ENCODE data around the gene CC2D2B.
"Not testable (repeated sequence)": the region's sequence is repeated elsewhere in the genome, so short reads cannot be mapped to it uniquely, and the experiment has no call there.

Gene CC2D2B

DNA sequence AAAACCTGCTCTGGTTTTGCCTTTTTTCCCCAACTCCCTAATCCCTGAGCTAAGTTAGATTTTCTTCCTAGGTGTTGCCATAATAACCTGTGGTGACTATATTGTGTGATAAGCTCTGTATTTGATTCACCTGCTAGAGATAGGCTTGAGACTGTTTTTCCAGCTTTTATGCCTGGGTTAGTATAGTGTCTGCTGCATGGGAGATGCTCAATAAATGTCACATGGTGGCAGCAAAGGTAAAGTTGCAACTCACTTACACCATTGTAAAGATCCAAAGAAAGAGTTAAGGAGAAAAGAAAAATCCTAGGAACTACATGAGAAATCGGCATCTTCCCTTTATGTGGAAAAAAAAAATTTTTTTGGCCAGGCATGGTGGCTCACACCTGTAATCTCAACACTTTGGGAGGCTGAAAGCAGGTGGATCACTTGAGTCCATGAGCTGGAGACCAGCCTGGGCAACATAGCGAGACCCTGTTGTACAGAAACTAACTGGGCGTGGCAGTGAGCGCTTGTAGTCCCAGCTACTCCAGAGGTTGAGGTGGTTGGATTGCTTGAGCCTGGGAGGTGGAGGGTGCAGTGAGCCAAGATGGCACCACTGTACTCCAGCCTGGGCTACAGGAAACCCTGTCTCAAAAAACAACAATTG is 139.4 kb downstream of the CC2D2B start:
- no peak overlapping the region for H3K4me3 ChIP-seq (ENCODE audit: low read depth, low read length)
- H3K36me3 ChIP-seq (ENCODE audit: insufficient read depth, low read length): no peaks in the 10 kb centered on the region; the same call in 1 of the 2 replicates
- no peaks in the 10 kb centered on the region for H3K27me3 ChIP-seq (ENCODE audit: insufficient read depth, low read length)
- H2AFZ ChIP-seq (ENCODE audit: low read length, unreplicated experiment): no peak overlapping the region
- no peak overlapping the region for H3K27ac ChIP-seq (ENCODE audit: low read depth, low read length)
- peaks cover 60% of the 10 kb centered on the region for H3K79me2 ChIP-seq (ENCODE audit: control insufficient read depth, insufficient read depth, low read length, unreplicated experiment)
- peaks cover 5% of the 10 kb centered on the region for H3K4me1 ChIP-seq (ENCODE audit: control insufficient read depth, insufficient read depth, low read length, unreplicated experiment)

DNA sequence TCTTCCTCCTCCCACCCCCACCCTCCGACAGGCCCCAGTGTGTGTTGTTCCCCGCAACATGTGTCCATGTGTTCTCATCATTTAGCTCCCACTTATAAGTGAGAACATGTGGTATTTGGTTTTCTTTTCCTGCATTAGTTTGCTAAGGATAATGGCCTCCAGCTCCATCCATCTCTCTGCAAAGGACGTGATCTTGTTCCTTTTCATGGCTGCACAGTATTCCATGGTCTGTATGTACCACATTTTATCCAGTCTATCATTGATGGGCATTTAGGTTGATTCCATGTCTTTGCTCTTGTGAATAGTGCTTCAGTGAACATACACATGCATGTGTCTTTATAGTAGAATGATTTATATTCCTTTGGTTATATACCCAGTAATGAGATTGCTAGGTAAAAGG is 140.2 kb downstream of the CC2D2B start:
- not testable (repeated sequence) for H3K4me1 ChIP-seq (ENCODE audit: control insufficient read depth, insufficient read depth, low read length, unreplicated experiment); H3K4me3 ChIP-seq (ENCODE audit: low read depth, low read length); H3K36me3 ChIP-seq (ENCODE audit: insufficient read depth, low read length); H2AFZ ChIP-seq (ENCODE audit: low read length, unreplicated experiment); H3K27me3 ChIP-seq (ENCODE audit: insufficient read depth, low read length); H3K27ac ChIP-seq (ENCODE audit: low read depth, low read length)
- H3K79me2 ChIP-seq (ENCODE audit: control insufficient read depth, insufficient read depth, low read length, unreplicated experiment): peaks cover 65% of the 10 kb centered on the region

DNA sequence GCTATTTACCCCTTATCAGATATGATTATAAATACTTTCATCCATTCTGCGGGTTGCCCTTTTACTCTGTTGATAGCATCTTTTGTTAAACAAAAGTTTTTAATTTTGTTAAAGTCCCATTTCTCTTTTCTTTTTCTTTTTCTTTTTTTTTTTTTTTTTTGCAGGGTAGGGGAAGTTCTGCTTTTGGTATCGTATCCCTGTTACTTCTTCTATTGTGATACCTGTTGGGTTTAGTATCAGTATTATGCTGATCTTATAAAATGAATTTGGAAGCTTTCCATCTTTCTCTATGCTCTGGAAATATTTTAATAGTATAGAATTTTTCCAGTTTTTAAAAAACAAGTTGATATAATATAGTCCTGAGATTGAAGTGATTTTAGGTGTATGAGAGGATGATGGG is 141.6 kb downstream of the CC2D2B start:
- no peak overlapping the region for H2AFZ ChIP-seq (ENCODE audit: low read length, unreplicated experiment)
- H3K79me2 ChIP-seq (ENCODE audit: control insufficient read depth, insufficient read depth, low read length, unreplicated experiment): peaks cover 61% of the 10 kb centered on the region
- H3K27me3 ChIP-seq (ENCODE audit: insufficient read depth, low read length): no peaks in the 10 kb centered on the region
- H3K4me1 ChIP-seq (ENCODE audit: control insufficient read depth, insufficient read depth, low read length, unreplicated experiment): no peaks in the 10 kb centered on the region
- H3K36me3 ChIP-seq (ENCODE audit: insufficient read depth, low read length): no peaks in the 10 kb centered on the region; the same call in 1 of the 2 replicates
- no peak overlapping the region for H3K27ac ChIP-seq (ENCODE audit: low read depth, low read length)
- H3K4me3 ChIP-seq (ENCODE audit: low read depth, low read length): no peak overlapping the region

DNA sequence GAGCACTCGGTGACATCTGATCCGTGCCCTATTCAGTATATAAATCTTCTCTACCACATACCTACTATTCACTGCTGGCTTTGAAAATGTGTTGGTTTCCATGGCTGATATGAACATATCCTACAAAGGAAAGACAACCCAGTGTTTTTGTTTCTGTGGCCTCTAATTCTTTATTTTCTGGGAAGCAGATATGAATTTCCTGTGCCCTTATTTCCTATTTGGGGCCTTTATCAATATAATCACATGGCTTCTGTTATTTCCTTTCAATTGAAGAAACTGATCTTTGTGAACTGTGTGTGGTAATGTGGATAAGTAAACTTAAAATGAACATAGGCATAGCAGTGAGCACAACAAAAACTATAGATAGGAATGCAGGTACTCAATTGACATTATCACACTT is 146.2 kb downstream of the CC2D2B start:
- H3K36me3 ChIP-seq (ENCODE audit: insufficient read depth, low read length): peaks cover 6% of the 10 kb centered on the region
- no peak overlapping the region for H2AFZ ChIP-seq (ENCODE audit: low read length, unreplicated experiment)
- H3K27ac ChIP-seq (ENCODE audit: low read depth, low read length): no peak overlapping the region
- H3K4me3 ChIP-seq (ENCODE audit: low read depth, low read length): no peak overlapping the region
- peaks cover 20% of the 10 kb centered on the region for H3K79me2 ChIP-seq (ENCODE audit: control insufficient read depth, insufficient read depth, low read length, unreplicated experiment)
- H3K4me1 ChIP-seq (ENCODE audit: control insufficient read depth, insufficient read depth, low read length, unreplicated experiment): no peaks in the 10 kb centered on the region
- no peaks in the 10 kb centered on the region for H3K27me3 ChIP-seq (ENCODE audit: insufficient read depth, low read length)

DNA sequence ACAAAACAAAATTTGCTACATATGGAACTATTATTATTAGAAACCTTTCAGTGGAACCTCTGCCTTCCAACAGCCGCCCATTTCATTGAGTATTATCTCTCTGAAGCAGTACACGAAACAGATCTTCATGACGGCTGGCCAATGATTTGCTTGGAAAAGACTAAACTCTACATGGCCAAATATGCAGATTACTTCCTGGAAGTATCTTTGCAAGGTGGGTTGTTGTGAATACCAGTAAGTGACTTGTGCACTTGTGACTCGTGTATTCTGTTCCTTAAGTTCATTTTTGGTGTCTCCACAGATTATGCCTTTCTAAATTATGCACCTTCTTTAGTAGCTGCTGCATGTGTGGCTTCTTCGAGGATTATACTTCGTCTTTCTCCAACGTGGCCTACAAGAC is 149.0 kb downstream of the CC2D2B start:
- peaks cover 11% of the 10 kb centered on the region for H3K79me2 ChIP-seq (ENCODE audit: control insufficient read depth, insufficient read depth, low read length, unreplicated experiment)
- H3K27ac ChIP-seq (ENCODE audit: low read depth, low read length): no peak overlapping the region
- no peak overlapping the region for H3K4me3 ChIP-seq (ENCODE audit: low read depth, low read length)
- peaks cover 11% of the 10 kb centered on the region for H3K36me3 ChIP-seq (ENCODE audit: insufficient read depth, low read length)
- no peaks in the 10 kb centered on the region for H3K4me1 ChIP-seq (ENCODE audit: control insufficient read depth, insufficient read depth, low read length, unreplicated experiment)
- H3K27me3 ChIP-seq (ENCODE audit: insufficient read depth, low read length): no peaks in the 10 kb centered on the region
- H2AFZ ChIP-seq (ENCODE audit: low read length, unreplicated experiment): no peak overlapping the region

DNA sequence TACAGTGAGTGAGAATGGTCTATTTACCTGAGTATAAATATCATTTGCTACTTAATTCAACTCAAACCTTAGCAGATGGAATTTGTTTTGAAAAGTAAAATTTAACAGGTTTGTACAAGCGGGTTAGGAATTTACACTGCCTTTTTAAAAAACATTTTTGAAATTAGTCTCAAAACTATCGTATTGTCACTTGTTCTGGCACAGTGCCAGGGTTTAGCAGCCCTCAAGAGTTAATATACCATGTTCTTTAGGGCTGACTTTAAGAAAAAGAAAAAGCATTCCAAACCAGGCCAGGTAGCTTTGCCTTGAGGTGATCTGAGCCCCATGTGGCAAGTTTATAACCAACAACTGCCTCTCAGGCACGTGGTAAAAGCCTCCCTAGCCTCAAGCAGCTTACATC is 153.5 kb downstream of the CC2D2B start:
- Histone ChIP-seq H3K4me3 (ENCODE audit: low read depth, low read length) (no peak overlapping the region), H3K27me3 (ENCODE audit: insufficient read depth, low read length) (no peaks in the 10 kb centered on the region), H3K27ac (ENCODE audit: low read depth, low read length) (no peak overlapping the region), H3K4me1 (ENCODE audit: control insufficient read depth, insufficient read depth, low read length, unreplicated experiment) (no peaks in the 10 kb centered on the region), H3K36me3 (ENCODE audit: insufficient read depth, low read length) (peaks cover 11% of the 10 kb centered on the region), H2AFZ (ENCODE audit: low read length, unreplicated experiment) (no peak overlapping the region), H3K79me2 (ENCODE audit: control insufficient read depth, insufficient read depth, low read length, unreplicated experiment) (no peaks in the 10 kb centered on the region)

DNA sequence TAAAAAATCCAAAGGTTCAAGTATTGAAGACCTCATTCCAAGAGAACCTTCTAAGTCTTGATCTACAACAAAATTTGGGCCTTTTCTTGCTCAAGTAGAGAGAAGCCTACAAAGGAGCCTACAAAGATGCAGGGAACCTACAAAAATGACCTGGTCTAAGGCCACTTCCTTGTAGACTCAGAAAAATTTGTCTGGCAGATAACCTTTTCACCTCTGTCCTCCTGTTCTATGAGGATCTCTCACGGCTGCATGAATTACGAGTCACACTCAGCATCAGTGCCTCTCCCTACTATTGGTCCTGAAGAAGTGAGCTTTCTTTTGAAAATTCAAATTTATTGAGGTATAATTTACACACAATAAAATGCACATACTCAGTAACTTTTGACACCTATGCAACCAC is 164.9 kb downstream of the CC2D2B start:
- Histone ChIP-seq H3K36me3 (ENCODE audit: insufficient read depth, low read length) (no peaks in the 10 kb centered on the region), H3K27ac (ENCODE audit: low read depth, low read length) (no peak overlapping the region), H3K79me2 (ENCODE audit: control insufficient read depth, insufficient read depth, low read length, unreplicated experiment) (no peaks in the 10 kb centered on the region), H3K4me1 (ENCODE audit: control insufficient read depth, insufficient read depth, low read length, unreplicated experiment) (peaks cover 18% of the 10 kb centered on the region), H3K27me3 (ENCODE audit: insufficient read depth, low read length) (no peaks in the 10 kb centered on the region), H3K4me3 (ENCODE audit: low read depth, low read length) (no peak overlapping the region), H2AFZ (ENCODE audit: low read length, unreplicated experiment) (no peak overlapping the region)

DNA sequence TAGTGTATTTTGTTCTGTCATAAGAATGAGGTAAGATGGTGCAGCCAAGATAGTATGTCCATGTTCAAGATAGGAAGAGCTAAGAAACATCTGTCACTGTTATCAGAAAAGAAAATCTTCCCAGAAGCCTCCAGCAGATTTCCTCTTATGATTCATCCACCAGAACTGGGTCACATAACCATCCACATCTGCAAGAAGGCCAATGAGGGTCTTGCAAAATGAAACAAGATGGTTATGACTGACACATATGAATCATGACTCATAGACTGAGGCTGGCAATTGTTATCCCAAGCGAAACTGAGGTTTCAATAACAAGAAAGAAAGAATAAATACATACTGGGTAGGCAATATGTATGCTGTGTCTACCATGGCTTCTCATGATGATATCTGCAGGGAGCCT is 165.9 kb downstream of the CC2D2B start:
- H3K27me3 ChIP-seq (ENCODE audit: insufficient read depth, low read length): no peaks in the 10 kb centered on the region
- no peak overlapping the region for H3K4me3 ChIP-seq (ENCODE audit: low read depth, low read length)
- H3K27ac ChIP-seq (ENCODE audit: low read depth, low read length): no peak overlapping the region
- H3K79me2 ChIP-seq (ENCODE audit: control insufficient read depth, insufficient read depth, low read length, unreplicated experiment): no peaks in the 10 kb centered on the region
- H3K36me3 ChIP-seq (ENCODE audit: insufficient read depth, low read length): no peaks in the 10 kb centered on the region
- no peak overlapping the region for H2AFZ ChIP-seq (ENCODE audit: low read length, unreplicated experiment)
- H3K4me1 ChIP-seq (ENCODE audit: control insufficient read depth, insufficient read depth, low read length, unreplicated experiment): peaks cover 18% of the 10 kb centered on the region

DNA sequence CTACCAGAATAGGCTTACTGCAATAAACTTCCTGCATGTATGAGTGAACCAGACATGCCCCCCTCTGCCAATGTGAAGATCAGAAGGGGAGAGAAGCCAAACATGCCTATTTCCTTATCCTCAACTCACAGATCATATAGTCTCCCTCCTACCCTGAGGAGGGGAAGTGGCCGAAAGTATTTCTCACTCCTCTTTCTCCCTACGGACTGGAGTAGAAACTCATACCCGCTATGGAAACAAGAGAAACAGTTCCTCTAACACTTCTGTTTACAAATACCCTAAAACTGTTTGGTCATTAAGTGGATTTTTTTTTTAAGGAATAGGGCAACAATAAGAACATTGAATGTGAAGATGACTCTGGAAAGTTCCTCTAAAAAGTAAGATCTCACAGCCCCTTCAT is 167.0 kb downstream of the CC2D2B start:
- Histone ChIP-seq H3K27ac (ENCODE audit: low read depth, low read length) (no peak overlapping the region), H2AFZ (ENCODE audit: low read length, unreplicated experiment) (no peak overlapping the region), H3K36me3 (ENCODE audit: insufficient read depth, low read length) (no peaks in the 10 kb centered on the region), H3K4me3 (ENCODE audit: low read depth, low read length) (no peak overlapping the region), H3K79me2 (ENCODE audit: control insufficient read depth, insufficient read depth, low read length, unreplicated experiment) (no peaks in the 10 kb centered on the region), H3K27me3 (ENCODE audit: insufficient read depth, low read length) (no peaks in the 10 kb centered on the region), H3K4me1 (ENCODE audit: control insufficient read depth, insufficient read depth, low read length, unreplicated experiment) (peaks cover 18% of the 10 kb centered on the region)

DNA sequence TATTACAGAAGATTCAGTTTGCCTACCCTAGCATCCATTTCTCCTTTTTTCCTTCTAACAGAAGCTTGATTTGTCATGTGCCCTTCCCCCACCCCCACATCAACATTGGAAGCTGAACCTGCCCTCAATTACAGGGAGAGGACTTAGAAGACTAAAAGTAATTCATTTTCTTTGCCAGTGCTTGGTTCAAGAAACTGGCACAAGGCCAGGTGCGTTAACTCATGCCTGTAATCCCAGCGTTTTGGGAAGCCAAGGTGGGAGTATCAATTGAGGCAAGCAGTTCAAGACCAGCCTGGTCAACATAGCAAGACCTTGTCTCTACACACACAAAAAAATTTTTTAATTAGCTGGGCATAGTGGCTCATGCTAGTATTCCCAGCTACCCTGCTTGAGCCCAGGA is 168.2 kb downstream of the CC2D2B start:
- Histone ChIP-seq H3K27me3 (ENCODE audit: insufficient read depth, low read length) (no peaks in the 10 kb centered on the region), H3K27ac (ENCODE audit: low read depth, low read length) (no peak overlapping the region), H2AFZ (ENCODE audit: low read length, unreplicated experiment) (no peak overlapping the region), H3K4me1 (ENCODE audit: control insufficient read depth, insufficient read depth, low read length, unreplicated experiment) (peaks cover 18% of the 10 kb centered on the region), H3K79me2 (ENCODE audit: control insufficient read depth, insufficient read depth, low read length, unreplicated experiment) (no peaks in the 10 kb centered on the region), H3K36me3 (ENCODE audit: insufficient read depth, low read length) (no peaks in the 10 kb centered on the region), H3K4me3 (ENCODE audit: low read depth, low read length) (no peak overlapping the region)

DNA sequence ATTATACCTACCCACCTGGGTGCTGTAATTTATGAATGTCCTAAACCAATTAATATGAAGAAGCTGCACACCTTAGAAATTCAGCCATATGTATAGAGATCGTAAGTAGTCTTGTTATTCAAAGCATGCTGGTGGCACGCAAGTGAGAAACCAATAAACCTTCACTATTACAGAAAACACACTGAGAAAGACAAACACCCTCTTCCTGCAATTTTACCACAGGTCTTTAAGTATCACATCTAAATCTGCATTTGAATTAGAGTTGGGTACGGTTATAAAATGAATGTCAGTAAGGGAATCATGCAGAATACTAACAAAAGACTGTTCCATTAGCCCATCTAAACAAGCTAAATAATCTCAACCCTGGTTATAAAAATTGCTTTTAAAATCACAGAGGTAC is 169.4 kb downstream of the CC2D2B start:
- Histone ChIP-seq H3K79me2 (ENCODE audit: control insufficient read depth, insufficient read depth, low read length, unreplicated experiment) (no peaks in the 10 kb centered on the region), H3K27me3 (ENCODE audit: insufficient read depth, low read length) (no peaks in the 10 kb centered on the region), H3K36me3 (ENCODE audit: insufficient read depth, low read length) (no peaks in the 10 kb centered on the region), H3K4me1 (ENCODE audit: control insufficient read depth, insufficient read depth, low read length, unreplicated experiment) (peaks cover 18% of the 10 kb centered on the region), H2AFZ (ENCODE audit: low read length, unreplicated experiment) (no peak overlapping the region), H3K4me3 (ENCODE audit: low read depth, low read length) (no peak overlapping the region), H3K27ac (ENCODE audit: low read depth, low read length) (no peak overlapping the region)
